HG02852 (cell line): ENCODE results near the gene OPA3.
"Not testable (repeated sequence)": the region's sequence is repeated elsewhere in the genome, so short reads cannot be mapped to it uniquely, and the experiment has no call there.

Experiments
- ATAC-seq: cut with Tn5 transposase; IDR thresholded peaks from one replicate; pipeline ENCODE4 v1.9.1; 2021; ENCODE audit warnings: mild to moderate bottlenecking, moderate library complexity; ENCODE audit not compliant: unreplicated experiment

OPA3 gene

DNA sequence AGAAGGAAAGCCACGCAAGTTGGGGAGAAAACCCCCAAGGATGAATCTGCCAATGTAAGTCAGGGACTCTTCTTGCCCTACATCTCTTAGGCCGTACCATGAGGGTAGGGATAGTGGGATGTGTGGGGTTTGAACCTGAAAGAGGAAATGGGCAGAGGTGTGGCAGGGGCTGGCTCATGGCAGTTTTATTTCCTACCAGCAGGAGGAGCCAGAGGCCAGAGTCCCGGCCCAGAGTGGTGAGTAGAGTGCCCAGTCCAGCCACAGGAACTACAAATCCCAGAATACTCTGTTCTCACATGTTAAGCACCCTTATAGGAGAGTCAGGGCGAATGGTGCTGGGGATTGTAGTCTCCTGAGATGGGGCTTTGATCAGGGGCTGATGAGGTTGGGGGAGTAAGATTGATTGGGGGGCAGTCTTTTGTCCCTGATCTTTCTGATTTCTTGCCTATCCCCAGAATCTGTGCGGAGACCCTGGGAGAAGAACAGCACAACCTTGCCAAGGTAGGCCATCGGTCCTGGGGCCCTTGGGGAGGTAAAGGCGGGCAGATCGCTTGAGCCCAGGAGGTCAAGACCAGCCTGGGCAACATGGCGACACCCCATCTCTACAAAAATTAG lies 60.9 kb downstream of the OPA3 start:
- peak; percentile 78 for ATAC-seq

DNA sequence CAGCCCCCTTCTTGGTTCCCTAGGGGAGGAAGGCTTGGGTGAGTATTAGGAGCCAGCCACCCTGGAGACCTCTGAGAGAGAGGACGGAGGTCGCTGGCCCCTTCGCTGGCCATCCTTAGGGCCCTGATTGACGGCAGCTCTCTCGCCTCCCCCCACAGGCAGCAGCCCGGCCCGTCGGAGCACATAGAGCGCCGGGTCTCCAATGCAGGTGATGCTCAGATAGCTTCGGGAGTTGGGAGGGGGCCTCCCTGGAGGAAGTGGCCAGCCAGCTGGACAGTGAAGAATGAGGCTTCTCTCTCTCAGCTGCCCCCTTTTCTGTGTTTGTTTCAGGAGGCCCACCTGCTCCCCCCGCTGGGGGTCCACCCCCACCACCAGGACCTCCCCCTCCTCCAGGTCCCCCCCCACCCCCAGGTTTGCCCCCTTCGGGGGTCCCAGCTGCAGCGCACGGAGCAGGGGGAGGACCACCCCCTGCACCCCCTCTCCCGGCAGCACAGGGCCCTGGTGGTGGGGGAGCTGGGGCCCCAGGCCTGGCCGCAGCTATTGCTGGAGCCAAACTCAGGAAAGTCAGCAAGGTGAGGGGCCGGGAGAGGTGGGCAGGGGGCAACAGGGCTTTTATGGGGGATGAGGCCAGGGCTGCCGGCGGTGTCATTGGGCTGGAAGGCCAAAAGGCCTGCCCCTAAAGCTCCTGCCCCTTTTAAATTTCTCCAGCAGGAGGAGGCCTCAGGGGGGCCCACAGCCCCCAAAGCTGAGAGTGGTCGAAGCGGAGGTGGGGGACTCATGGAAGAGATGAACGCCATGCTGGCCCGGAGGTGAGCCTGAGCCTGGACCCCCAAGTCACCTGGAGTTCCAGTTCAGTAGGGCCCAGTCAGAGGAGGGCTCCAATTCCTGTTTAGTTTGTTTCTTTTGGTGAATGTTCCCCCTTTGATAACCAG lies 62.3 kb downstream of the OPA3 start:
- no peak for ATAC-seq

DNA sequence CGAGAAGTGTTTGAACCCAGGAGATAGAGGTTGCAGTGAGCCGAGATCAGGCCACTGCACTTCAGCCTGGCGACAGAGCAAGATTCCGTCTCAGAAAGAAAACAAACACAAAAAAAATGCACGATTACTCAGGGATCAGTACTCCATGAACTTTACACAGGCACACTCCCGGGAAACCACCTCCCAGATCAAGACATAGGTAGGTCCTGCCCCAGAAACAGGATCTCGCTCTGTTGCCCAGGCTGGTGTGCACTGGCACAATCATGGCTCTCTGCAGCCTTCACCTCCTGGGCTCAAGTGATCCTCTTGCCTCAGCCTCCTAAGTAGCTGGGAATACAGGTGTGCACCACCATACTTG lies 66.2 kb downstream of the OPA3 start:
- no peak for ATAC-seq

GRCh38 chr19:45517641-45518468 lies 66.7 kb downstream of the OPA3 start:
- no peak for ATAC-seq

DNA sequence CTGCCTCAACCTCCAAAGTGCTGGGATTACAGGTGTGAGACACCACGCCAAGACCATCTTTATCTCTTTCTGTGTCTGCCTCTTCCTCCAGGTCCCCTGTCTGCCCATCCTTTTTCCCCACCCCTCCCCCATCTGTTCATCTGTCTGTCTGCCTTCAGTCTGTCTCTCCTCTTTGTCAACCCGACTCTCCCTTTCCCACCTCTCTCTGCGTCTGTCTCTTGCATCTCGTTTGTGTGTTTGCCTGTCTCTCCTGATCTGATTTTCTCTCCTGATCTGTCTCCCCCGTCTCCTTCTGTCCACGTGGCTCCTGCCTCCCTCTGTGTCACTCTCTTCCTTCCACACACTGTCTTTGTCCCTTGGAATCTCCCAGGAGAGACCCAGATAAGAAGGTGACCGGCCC lies 67.4 kb downstream of the OPA3 start:
- ATAC-seq, result no peak

DNA sequence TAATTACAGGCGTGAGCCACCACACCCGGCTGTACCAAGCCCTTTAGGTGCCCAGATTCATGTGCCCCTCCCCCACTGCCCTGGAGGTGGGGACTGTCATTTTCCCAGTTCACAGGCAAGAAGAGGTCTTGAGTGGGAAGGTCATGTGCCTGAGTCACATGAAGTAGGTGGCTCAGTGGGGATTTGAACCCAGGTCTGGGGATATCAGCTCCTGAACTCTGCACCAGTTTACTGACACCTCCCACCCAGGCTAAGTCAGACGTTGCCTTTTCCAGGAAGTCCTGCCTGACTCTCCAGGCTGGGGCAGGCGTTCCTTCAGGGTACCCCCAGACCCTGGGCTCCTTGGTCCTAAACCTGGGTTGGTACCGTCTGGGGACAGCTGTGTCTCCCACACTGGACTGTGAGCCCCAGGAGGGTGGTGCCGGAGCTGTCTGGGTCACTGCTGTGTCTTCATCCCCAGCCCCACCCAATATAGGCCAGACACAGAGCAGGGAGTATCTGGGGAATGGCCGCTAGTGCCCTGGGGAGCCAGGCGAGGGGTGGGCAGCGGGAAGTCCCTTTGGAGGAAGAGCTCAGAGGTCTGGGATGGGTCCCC lies 68.7 kb downstream of the OPA3 start:
- no peak for ATAC-seq

GRCh38 chr19:45515081-45515624 lies 69.4 kb downstream of the OPA3 start:
- no peak for ATAC-seq

- ATAC-seq, result no peak
Observed at GRCh38 chr19:45514376-45515051, 70.1 kb downstream of the OPA3 start.

DNA sequence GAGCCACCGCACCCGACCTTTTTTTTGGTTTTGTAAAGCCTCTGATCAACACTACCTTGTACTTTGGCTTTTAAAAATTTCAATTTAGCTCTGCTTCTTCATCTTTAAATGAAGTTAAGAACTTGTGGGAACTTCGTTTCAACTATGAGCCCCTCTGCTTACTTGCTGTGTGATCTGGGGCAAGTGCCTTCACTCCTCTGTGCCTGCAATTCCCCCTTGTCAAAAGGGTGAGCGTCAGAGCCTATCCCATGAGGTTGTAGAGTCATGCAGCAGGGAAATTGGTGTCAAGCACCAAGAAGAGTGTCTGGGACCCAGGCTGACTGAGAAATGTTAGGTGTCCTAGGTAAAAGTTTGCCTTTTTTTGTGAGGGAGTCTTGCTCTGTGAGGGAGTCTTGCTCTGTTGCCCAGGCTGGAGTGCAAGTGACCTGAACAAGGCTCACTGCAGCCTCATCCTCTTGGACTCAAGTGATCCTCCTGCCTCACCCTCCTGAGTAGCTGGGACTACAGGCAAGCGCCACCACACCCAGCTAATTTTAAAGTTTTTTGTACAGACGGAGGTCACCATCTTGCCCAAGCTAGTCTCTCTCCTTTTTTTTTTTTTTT lies 71.6 kb downstream of the OPA3 start:
- ATAC-seq, result no peak

DNA sequence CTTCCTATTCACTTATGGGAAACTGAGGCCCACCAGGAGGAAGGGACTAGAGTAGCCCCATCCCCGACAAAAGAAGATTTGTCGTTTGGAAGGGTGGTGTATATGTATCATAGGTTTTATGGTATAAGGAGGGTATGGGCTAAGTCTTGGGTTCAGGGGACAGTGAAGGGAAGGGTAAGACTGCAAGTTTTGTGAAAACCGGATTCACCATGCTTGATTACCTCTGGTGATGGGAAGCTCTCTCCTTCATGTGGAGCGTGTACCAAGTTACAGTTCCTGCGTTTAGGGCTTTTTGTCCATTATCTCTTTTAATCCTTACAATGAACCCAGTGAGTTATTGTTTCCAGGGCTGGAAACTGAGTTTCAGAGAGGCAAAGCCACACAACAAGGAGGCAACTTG lies 73.5 kb downstream of the OPA3 start:
- no peak for ATAC-seq

DNA sequence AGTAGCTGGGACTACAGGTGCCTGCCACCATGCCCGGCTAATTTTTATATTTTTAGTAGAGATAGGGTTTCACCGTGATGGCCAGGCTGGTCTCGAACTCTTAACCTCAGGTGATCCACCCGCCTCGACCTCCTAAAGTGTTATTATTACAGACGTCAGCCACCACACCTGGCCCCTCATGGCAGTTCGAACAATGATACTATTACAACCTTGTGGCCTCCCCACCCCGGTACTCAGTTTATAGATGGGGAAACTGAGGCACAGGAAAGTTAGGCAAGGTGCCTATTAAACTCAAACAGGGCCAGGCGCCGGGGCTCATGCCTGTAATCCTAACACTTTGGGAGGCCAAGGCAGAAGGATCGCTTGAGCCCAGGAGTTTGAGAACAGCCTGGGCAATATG lies 74.2 kb downstream of the OPA3 start:
- ATAC-seq, result not testable (repeated sequence)

DNA sequence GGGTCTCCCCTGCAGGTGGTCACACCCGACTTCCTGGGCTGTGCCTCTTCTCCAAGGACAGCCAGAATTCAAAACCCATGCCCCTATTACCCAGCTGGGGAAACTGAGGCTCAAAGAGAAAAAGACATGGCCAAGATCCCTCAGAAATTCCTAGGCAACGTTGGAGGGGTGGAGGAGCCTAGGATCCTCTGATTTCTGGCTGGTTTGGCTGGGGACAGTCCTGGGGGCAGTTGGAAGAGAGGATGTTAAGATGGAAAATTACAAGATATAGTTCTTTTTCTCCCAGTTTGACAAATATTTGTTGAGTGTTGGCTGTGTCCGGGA lies 74.9 kb downstream of the OPA3 start:
- ATAC-seq, result no peak

DNA sequence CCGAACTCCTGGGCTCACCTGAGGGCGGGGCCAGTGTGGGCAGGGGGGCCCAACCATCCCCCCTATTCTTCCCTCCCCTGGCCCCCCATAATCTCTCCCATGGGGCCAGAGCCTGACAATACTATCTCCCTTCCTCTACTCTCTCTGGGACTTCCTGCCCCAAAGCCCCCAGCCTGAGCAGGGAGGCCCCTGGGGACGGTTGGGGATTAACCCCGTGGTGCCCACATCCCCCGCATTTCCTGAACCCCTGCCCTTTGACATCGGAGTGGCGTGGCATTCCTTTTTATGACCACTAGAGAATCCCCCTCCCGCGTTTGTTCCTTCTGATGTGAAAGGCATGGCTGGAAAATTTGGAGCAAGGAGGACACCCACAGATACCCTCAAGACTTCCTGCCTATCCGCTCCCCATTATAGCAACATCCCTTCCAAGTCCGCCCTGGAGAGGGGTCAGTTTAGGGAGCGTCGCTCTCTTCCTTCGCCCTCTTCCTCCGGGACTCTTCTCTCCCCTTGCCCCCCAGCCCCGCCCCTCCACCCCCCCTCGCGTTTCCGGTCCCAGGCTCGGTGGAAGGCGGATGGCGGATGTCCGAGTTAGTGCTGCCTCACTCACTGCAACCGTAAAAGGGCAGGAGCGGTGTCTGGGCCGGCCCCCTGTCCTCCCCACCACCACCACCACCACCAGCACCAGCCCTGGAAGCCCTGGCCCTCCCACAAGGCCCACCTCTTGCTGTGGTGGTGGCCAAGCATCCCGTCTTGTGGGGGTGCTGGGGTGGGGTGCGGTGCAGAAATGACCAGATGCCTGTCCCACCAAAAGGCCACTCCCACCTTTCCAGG lies 75.5 kb downstream of the OPA3 start:
- ATAC-seq, result no peak

- ATAC-seq, result no peak
Observed at GRCh38 chr19:45508417-45508860, 76.2 kb downstream of the OPA3 start.

DNA sequence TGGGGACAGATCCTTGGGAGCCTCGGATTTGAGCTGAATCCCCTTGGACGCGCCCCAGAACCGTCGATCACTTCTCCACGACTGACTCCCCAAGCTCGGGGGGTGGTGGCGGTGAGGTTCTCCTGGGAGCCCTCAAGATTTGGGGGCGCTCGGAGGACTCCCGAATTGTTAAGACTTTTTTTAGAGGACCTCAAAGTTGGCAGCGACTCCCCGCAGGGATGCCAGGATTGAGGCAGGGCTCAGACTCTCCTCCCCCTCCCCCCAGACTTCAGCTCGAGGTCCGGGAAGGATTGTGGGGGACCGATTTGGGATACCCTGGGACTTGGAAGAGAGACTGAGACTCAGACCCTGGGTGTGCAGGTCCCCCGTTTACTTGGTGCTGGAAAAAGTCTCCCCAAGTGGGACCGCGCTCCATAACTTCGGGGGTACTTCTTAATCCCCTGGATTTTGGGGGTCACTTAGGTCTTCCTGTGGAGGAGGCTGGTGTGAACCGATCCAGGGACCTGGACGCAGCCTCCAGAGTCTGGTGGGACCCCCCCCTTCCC lies 76.7 kb downstream of the OPA3 start:
- ATAC-seq, result no peak

DNA sequence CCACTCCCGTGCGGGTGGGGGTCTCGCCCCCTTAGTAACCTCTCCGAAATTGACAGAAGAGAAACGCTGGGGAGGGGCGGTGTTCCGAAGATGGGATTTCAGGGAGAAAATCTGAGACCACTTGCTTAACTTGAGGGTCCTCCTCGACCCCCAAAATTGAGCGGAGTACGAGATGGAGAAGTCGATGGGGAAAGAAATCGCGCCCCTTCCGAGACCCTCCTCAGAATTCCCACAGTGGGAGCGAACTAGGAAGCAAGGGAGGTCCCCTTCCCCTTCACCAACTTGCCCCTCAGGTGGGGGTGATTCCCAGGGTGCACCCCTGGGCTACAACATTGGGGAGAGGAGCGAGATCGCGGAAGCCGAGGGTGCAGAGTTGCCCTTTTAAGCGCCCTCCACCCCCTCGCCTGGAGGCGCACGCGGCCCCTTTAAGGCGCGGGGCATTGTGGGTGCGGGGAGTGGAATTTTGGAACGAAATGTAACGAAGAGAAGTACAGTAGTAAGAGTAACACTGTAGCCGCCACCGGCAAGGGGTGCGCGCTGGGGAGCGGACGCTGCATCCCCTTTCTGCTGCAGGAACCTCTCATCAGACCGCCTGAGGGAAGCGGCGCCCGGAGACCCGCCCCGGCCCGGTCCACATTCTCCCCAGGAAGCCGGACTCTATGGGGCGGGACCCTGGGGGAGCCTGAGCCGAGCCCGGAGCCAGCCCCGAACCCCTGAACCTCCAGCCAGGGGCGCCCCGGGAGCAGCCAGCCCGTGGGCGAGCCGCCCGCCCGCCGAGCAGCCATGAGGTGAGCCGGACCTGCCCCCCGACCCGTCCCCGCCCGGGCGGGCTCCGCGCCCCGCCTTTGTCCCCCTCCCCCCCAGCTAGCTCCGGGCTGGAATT lies 77.4 kb downstream of the OPA3 start, which contains the start of gene VASP:
Gene VASP, plus strand, starts transcription at position 491 of the 883 bp plus-strand sequence. Its CDS starts 293 bp downstream, at position 784.
- peak; percentile 44 for ATAC-seq

DNA sequence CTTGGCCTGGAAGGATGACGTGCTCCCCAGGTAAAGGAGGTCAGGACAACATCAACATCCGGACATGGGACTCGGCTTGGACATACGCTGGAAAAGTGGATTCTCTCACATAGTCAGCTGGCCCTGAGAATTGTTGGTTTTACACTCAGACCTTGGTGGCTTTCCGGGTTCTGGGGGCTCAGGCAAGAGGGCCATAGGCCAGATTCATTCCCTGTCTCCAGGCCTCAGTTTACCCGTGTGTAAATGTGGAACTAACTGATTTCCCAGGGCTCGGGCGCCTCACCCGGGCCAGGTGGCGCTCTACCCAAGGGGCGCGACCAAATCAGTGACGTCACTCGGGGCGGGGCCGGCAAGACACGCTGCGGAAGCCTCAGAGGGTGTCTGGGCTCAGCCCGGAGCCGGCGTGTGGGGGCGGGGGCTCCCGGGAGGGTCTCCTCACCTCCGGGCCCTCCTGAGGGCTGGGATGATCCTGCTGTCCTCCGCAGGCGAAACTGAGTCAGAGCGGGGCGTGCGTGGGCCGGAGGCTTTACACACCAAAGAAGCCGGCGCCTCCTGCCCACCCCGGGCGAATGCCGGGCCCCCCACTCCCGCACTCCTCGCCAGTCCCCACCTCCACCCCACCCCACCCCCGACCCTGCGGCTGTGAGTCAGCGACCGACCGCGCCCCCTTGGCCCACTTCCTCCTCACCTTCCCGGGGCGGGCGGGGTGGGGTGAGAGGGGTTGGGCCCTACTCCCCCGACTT lies 78.2 kb downstream of the OPA3 start:
- peak; percentile 59 for ATAC-seq
